GM18505 (cell line): Measurements from ENCODE around the gene YJU2.

ENCODE experiments used
- ATAC-seq: cut with Tn5 transposase; IDR thresholded peaks from one replicate; pipeline ENCODE4 v1.9.1; 2021; ENCODE audit not compliant: unreplicated experiment
- POLR2A ChIP-seq: IDR thresholded peaks from 4 replicates; pipeline ENCODE4 v1.6.1; 2011; ENCODE audit warnings: borderline replicate concordance; ENCODE audit not compliant: insufficient read depth, insufficient read length; ENCODE audit errors: extremely low read depth

YJU2 gene

GRCh38 chr19:4305257-4305612 lies 58.4 kb downstream of the YJU2 start:
- ATAC-seq, result no peak
- TF ChIP-seq POLR2A, result no peak

- no peak for ATAC-seq
- TF ChIP-seq POLR2A, result no peak
Measured at GRCh38 chr19:4305659-4306058, 58.8 kb downstream of the YJU2 start.

GRCh38 chr19:4310247-4311121 lies 63.6 kb downstream of the YJU2 start:
- TF ChIP-seq POLR2A, result no peak
- ATAC-seq, result no peak

- ATAC-seq, result no peak
- no peak for TF ChIP-seq POLR2A
Measured at GRCh38 chr19:4313847-4314490, 67.1 kb downstream of the YJU2 start.

- no peak for ATAC-seq
- TF ChIP-seq POLR2A, result no peak
Measured at GRCh38 chr19:4316956-4317355, 70.1 kb downstream of the YJU2 start.

GRCh38 chr19:4318460-4318859 lies 71.6 kb downstream of the YJU2 start:
- TF ChIP-seq POLR2A, result no peak
- no peak for ATAC-seq
